Jurkat, Clone E6-1 (cell line): ENCODE results near the gene CAMTA2.
"Not testable (repeated sequence)": the region's sequence is repeated elsewhere in the genome, so short reads cannot be mapped to it uniquely, and the experiment has no call there.

Experiments
- DNase-seq: peaks from one replicate; pipeline ENCODE4 v3.0.0-alpha.2; 2011; ENCODE audit warnings: low read depth, low spot score
- H3K4me3 ChIP-seq: 2 replicates; pipeline ENCODE4 v1.5.1; 2011; ENCODE audit warnings: mild to moderate bottlenecking, low read length, control low read depth, moderate library complexity

Gene CAMTA2

GRCh38 chr17:4938688-4939545, 48.6 kb downstream of the CAMTA2 start:
- no peak for DNase-seq
- H3K4me3 ChIP-seq: peak overlapping the region; percentile 98

GRCh38 chr17:4938069-4938491, 49.4 kb downstream of the CAMTA2 start:
- H3K4me3 ChIP-seq: no peak overlapping the region
- no peak for DNase-seq

GRCh38 chr17:4937553-4937952, 49.9 kb downstream of the CAMTA2 start:
- H3K4me3 ChIP-seq: no peak overlapping the region
- no peak for DNase-seq

- no peak for DNase-seq
- no peak overlapping the region for H3K4me3 ChIP-seq
Observed at GRCh38 chr17:4936436-4936835, 51.0 kb downstream of the CAMTA2 start.

GRCh38 chr17:4935650-4936049, 51.8 kb downstream of the CAMTA2 start:
- DNase-seq: no peak
- H3K4me3 ChIP-seq: no peak overlapping the region

GRCh38 chr17:4934173-4934979, 53.1 kb downstream of the CAMTA2 start:
- H3K4me3 ChIP-seq: no peak overlapping the region
- DNase-seq: no peak

- no peak overlapping the region for H3K4me3 ChIP-seq
- no peak for DNase-seq
Observed at GRCh38 chr17:4933646-4934045, 53.8 kb downstream of the CAMTA2 start.

GRCh38 chr17:4932756-4933155, 54.7 kb downstream of the CAMTA2 start:
- H3K4me3 ChIP-seq: no peak overlapping the region
- no peak for DNase-seq

- DNase-seq: no peak
- H3K4me3 ChIP-seq: no peak within 1 kb of the TSS
Observed at GRCh38 chr17:4931963-4932362, 55.5 kb downstream of the CAMTA2 start, which contains the start of gene GP1BA. Gene GP1BA, plus strand, starts transcription at chr17:4932277. Its CDS starts 328 bp downstream, at chr17:4932605.

GRCh38 chr17:4928881-4929280, 58.6 kb downstream of the CAMTA2 start:
- no peak overlapping the region for H3K4me3 ChIP-seq
- no peak for DNase-seq

- not testable (repeated sequence) for H3K4me3 ChIP-seq, DNase-seq
Observed at GRCh38 chr17:4926577-4927335, 60.7 kb downstream of the CAMTA2 start.

- DNase-seq: no peak
- no peak overlapping the region for H3K4me3 ChIP-seq
Observed at GRCh38 chr17:4921320-4921719, 66.2 kb downstream of the CAMTA2 start.

GRCh38 chr17:4920351-4921048, 67.0 kb downstream of the CAMTA2 start:
- H3K4me3 ChIP-seq: no peak overlapping the region
- no peak for DNase-seq

GRCh38 chr17:4919511-4920047, 67.9 kb downstream of the CAMTA2 start:
- no peak overlapping the region for H3K4me3 ChIP-seq
- no peak for DNase-seq
